Caco-2 (cell line): Measurements from ENCODE around the gene CTIF. TPM values are rescaled to one million over a fixed set of nuclear protein-coding genes. Genes with fewer than 3 reads are reported as not detected.

Experiments used
- BruUV-seq: library from RNA; stranded (reverse); fragments of 400-500 nt; replicated peaks from 2 replicates; lab custom pipeline; 2021; lab: Mats Ljungman, UMichigan
- CTCF ChIA-PET: fragments of 300-600 bp; sonication (Branson Sonifier 250); formaldehyde crosslinking; loops from one replicate; lab custom pipeline; 2022; ENCODE audit warnings: antibody characterized with exemption; lab: Charles Lee
- POLR2A ChIA-PET: fragments of 300-600 bp; sonication (Branson Sonifier 250); formaldehyde crosslinking; loops from one replicate; lab custom pipeline; 2022; ENCODE audit warnings: antibody characterized with exemption; lab: Charles Lee
- DNase-seq, 2 experiments: peaks; one replicate each; pipeline versions ENCODE4 v3.0.0 to v3.0.0-alpha.2; 2020 to 2022
- H3K27me3 ChIP-seq: replicated peaks from 2 replicates; pipeline ENCODE4 v1.6.0; 2011; ENCODE audit warnings: low read length; ENCODE audit not compliant: control insufficient read depth, insufficient read depth
- H3K36me3 ChIP-seq: 2 replicates; pipeline ENCODE4 v1.5.1; 2011; ENCODE audit warnings: low read length; ENCODE audit not compliant: control insufficient read depth, insufficient read depth
- H3K4me1 ChIP-seq: fragments of 250-450 bp; sonication (Bioruptor Pico); 2 replicates; pipeline ENCODE4 v1.5.1; 2020; ENCODE audit warnings: mild to moderate bottlenecking
- H3K4me3 ChIP-seq: 2 replicates; pipeline ENCODE4 v1.5.1; 2011; ENCODE audit warnings: low read depth, mild to moderate bottlenecking, control low read depth, low read length
- H3K9me3 ChIP-seq: fragments of 250-450 bp; sonication (Bioruptor Pico); 2 replicates; pipeline ENCODE4 v1.5.1; 2020; ENCODE audit warnings: mild to moderate bottlenecking, moderate library complexity
- H3K27ac Mint-ChIP-seq: one replicate; pipeline ENCODE4 v1.8.0; 2022; ENCODE audit warnings: mixed read lengths; ENCODE audit not compliant: unreplicated experiment
- H3K27me3 Mint-ChIP-seq: one replicate; pipeline ENCODE4 v1.8.0; 2022; ENCODE audit warnings: mixed read lengths; ENCODE audit not compliant: insufficient read depth, unreplicated experiment
- H3K36me3 Mint-ChIP-seq: one replicate; pipeline ENCODE4 v1.8.0; 2022; ENCODE audit warnings: mild to moderate bottlenecking, mixed read lengths; ENCODE audit not compliant: insufficient read depth, unreplicated experiment
- H3K4me1 Mint-ChIP-seq: one replicate; pipeline ENCODE4 v1.8.0; 2022; ENCODE audit warnings: low read depth, mixed read lengths; ENCODE audit not compliant: unreplicated experiment
- H3K4me3 Mint-ChIP-seq: one replicate; pipeline ENCODE4 v1.8.0; 2022; ENCODE audit warnings: mild to moderate bottlenecking, moderate library complexity, mixed read lengths; ENCODE audit not compliant: unreplicated experiment
- H3K9me3 Mint-ChIP-seq: one replicate; pipeline ENCODE4 v1.8.0; 2022; ENCODE audit warnings: mixed read lengths; ENCODE audit not compliant: unreplicated experiment
- CTCF ChIP-seq, 2 experiments: fragments of 200-600 bp in 1 of 2; IDR thresholded peaks; 1 replicate in 1 of 2; 2 replicates in 1 of 2; pipeline versions ENCODE4 v1.5.1 to v1.8.0; 2011 to 2022; ENCODE audit warnings: antibody characterized with exemption in 1 of 2, control low read depth in 1 of 2, inconsistent platforms in 1 of 2, low read depth in 1 of 2, low read length in 1 of 2, mild to moderate bottlenecking in 1 of 2, moderate library complexity in 1 of 2; ENCODE audit not compliant: insufficient read depth in 1 of 2, severe bottlenecking in 1 of 2, unreplicated experiment in 1 of 2
- intact Hi-C: fragments of 100-400 bp; cut with micrococcal nuclease; formaldehyde crosslinking; loops from one replicate; pipeline ENCODE4 v1.10.0; 2022; ENCODE audit not compliant: unreplicated experiment
- total RNA-seq: library from RNA; stranded (reverse); gene quantifications from 2 replicates; pipeline ENCODE4 v1.2.3, GENCODE V29; 2022

CTIF gene
- total RNA-seq, 1 experiment from 2014 or later: 19.9 TPM

DNA sequence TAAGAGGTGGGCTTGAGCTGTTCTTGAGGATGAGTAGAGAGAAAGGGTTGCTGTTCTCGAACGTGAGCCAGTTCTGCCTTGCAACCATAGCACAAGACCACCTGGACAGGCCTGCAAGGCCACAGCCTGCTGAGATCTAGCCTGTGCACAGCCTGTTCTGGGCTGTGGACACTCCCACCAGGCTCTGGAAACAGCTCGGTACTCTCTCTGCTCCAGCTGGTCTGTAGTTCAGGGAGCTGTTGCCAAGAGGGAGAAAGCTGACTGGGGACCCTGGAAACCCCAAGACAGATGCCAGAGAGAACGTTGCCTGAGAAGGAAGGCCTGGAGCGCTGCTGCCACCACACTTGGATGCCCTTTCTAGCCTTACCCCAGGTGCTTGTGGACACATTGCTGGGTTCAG is 69.8 kb downstream of the CTIF start:
- H3K4me3 Mint-ChIP-seq: no peak overlapping the region
- H3K36me3 Mint-ChIP-seq: no peaks in the 10 kb centered on the region
- Histone ChIP-seq H3K27me3 (no peaks in the 10 kb centered on the region), H3K36me3 (no peaks in the 10 kb centered on the region), H3K4me3 (no peak overlapping the region), H3K4me1 (no peaks in the 10 kb centered on the region), H3K9me3 (no peaks in the 10 kb centered on the region)
- H3K27ac Mint-ChIP-seq: no peak overlapping the region
- intact Hi-C loops: loop anchor here (5.0 kb wide), 1 partner anchor 59 kb away; no protein-coding TSS in a partner anchor
- no peak for DNase-seq
- ChIA-PET POLR2A (no interaction called here), CTCF (no interaction called here)
- no peaks in the 10 kb centered on the region for H3K9me3 Mint-ChIP-seq
- no peak for TF ChIP-seq CTCF (IDR thresholded peaks at IDR 0.05; ENCODE audit: insufficient read depth in 1 of 2, low read depth in 1 of 2, low read length in 1 of 2, severe bottlenecking in 1 of 2, unreplicated experiment in 1 of 2)
- no peaks in the 10 kb centered on the region for H3K27me3 Mint-ChIP-seq
- no peaks in the 10 kb centered on the region for H3K4me1 Mint-ChIP-seq
- no TSS peak for BruUV-seq

- ChIA-PET POLR2A (no interaction called here), CTCF (no interaction called here)
- Histone ChIP-seq H3K27me3 (no peaks in the 10 kb centered on the region), H3K4me3 (no peak overlapping the region), H3K4me1 (no peaks in the 10 kb centered on the region), H3K9me3 (no peaks in the 10 kb centered on the region), H3K36me3 (no peaks in the 10 kb centered on the region)
- Mint-ChIP-seq H3K4me1 (no peaks in the 10 kb centered on the region), H3K27ac (no peak overlapping the region), H3K36me3 (no peaks in the 10 kb centered on the region), H3K27me3 (no peaks in the 10 kb centered on the region), H3K9me3 (no peaks in the 10 kb centered on the region), H3K4me3 (no peak overlapping the region)
- no peak for TF ChIP-seq CTCF (IDR thresholded peaks at IDR 0.05; ENCODE audit: insufficient read depth in 1 of 2, low read depth in 1 of 2, low read length in 1 of 2, severe bottlenecking in 1 of 2, unreplicated experiment in 1 of 2)
- BruUV-seq: no TSS peak
- DNase-seq: no peak
- intact Hi-C loops: loop anchor here (5.0 kb wide), 1 partner anchor 58 kb away; no protein-coding TSS in a partner anchor
These were observed 70.3 kb downstream of the CTIF start for GRCh38 chr18:48609114-48609513.

- no TSS peak for BruUV-seq
- ChIA-PET CTCF (no interaction called here), POLR2A (no interaction called here)
- Histone ChIP-seq H3K36me3 (no peaks in the 10 kb centered on the region), H3K4me1 (no peaks in the 10 kb centered on the region), H3K4me3 (no peak overlapping the region), H3K9me3 (no peaks in the 10 kb centered on the region), H3K27me3 (no peaks in the 10 kb centered on the region)
- H3K9me3 Mint-ChIP-seq: no peaks in the 10 kb centered on the region
- H3K27me3 Mint-ChIP-seq: no peaks in the 10 kb centered on the region
- no peak for DNase-seq
- no peak overlapping the region for H3K4me3 Mint-ChIP-seq
- H3K4me1 Mint-ChIP-seq: no peaks in the 10 kb centered on the region
- TF ChIP-seq CTCF (IDR thresholded peaks at IDR 0.05; ENCODE audit: insufficient read depth in 1 of 2, low read depth in 1 of 2, low read length in 1 of 2, severe bottlenecking in 1 of 2, unreplicated experiment in 1 of 2): no peak
- no peak overlapping the region for H3K27ac Mint-ChIP-seq
- intact Hi-C loops: loop anchor here (5.0 kb wide), 1 partner anchor 57 kb away; no protein-coding TSS in a partner anchor
- H3K36me3 Mint-ChIP-seq: no peaks in the 10 kb centered on the region
These were observed 71.3 kb downstream of the CTIF start for GRCh38 chr18:48609820-48610815.
